OCI-LY3 (cell line): ENCODE data around the gene SNRNP35.

ENCODE experiments used
- CTCF ChIP-seq: fragments of 200-600, 300-600 bp; sonication (generic); IDR thresholded peaks from 2 replicates; pipeline ENCODE4 v1.5.1; 2014; ENCODE audit warnings: antibody characterized with exemption, low read length, low read depth
- EZH2phosphoT487 ChIP-seq: fragments of 200-600 bp; shearing (Covaris generic); IDR thresholded peaks from 2 replicates; pipeline ENCODE4 v1.6.1; 2018; ENCODE audit warnings: antibody characterized with exemption, mixed run types, low read depth

- no peak for TF ChIP-seq CTCF
- TF ChIP-seq EZH2phosphoT487: no peak
Observed at GRCh38 chr12:123479442-123480180, 21.7 kb downstream of the SNRNP35 start.
